HEK293 (cell line): ENCODE measurements around the gene DNAJC3.

ENCODE experiments used
- CTCF ChIA-PET: fragments of 350-600 bp; formaldehyde crosslinking; extraction: SDS; loops from one replicate; lab custom pipeline; 2021; ENCODE audit warnings: antibody characterized with exemption; lab: Yijun Ruan, JAX
- POLR2A ChIA-PET: fragments of 300-600 bp; formaldehyde crosslinking; extraction: SDS; loops from one replicate; lab custom pipeline; 2020; ENCODE audit warnings: antibody characterized with exemption, inconsistent platforms; lab: Yijun Ruan, JAX
- H3K27ac ChIP-seq: fragments of 200-500 bp; sonication (Bioruptor generic); 2 replicates; pipeline ENCODE4 v1.5.1; 2014; ENCODE audit warnings: low read depth, low read length, control low read depth, inconsistent platforms; ENCODE audit errors: extremely low read depth
- H3K36me3 ChIP-seq, 2 experiments: fragments of 200-500 bp in 1 of 2; sonication (Bioruptor generic) in 1 of 2; 1 replicate in 1 of 2; 2 replicates in 1 of 2; pipeline ENCODE4 v1.5.1; 2014 to 2017; ENCODE audit warnings: inconsistent platforms in 2 of 2, low read length in 2 of 2; ENCODE audit not compliant: control insufficient read depth in 2 of 2, insufficient read depth in 1 of 2
- H3K4me1 ChIP-seq: fragments of 200-500 bp; sonication (Bioruptor generic); 2 replicates; pipeline ENCODE4 v1.5.1; 2014; ENCODE audit warnings: mild to moderate bottlenecking, low read length, inconsistent platforms; ENCODE audit not compliant: control insufficient read depth, insufficient read depth
- H3K4me3 ChIP-seq: 2 replicates; pipeline ENCODE4 v1.5.1; 2011; ENCODE audit warnings: low read depth, mild to moderate bottlenecking, control low read depth, low read length, moderate library complexity
- H3K9me3 ChIP-seq: fragments of 200-500 bp; sonication (Bioruptor generic); 2 replicates; pipeline ENCODE4 v1.5.1; 2014; ENCODE audit warnings: low read depth, low read length, inconsistent platforms; ENCODE audit not compliant: control insufficient read depth, insufficient read depth
- GLI2 ChIP-seq: fragments of 450-650 bp; formaldehyde crosslinking; IDR thresholded peaks from 2 replicates; pipeline ENCODE4; 2017; ENCODE audit warnings: missing biosample characterization, missing genetic modification characterization, low read depth, borderline replicate concordance
- GLIS1 ChIP-seq: fragments of 450-650 bp; formaldehyde crosslinking; IDR thresholded peaks from 2 replicates; pipeline ENCODE4 v1.5.1; 2016; ENCODE audit warnings: missing biosample characterization, missing genetic modification characterization
- KLF16 ChIP-seq: fragments of 450-650 bp; formaldehyde crosslinking; IDR thresholded peaks from 2 replicates; pipeline ENCODE4 v1.5.1; 2017; ENCODE audit warnings: missing biosample characterization, missing genetic modification characterization
- KLF9 ChIP-seq: fragments of 450-650 bp; formaldehyde crosslinking; IDR thresholded peaks from 2 replicates; pipeline ENCODE4 v1.5.1; 2016; ENCODE audit warnings: missing biosample characterization, missing genetic modification characterization, low read depth
- SCRT2 ChIP-seq: fragments of 450-650 bp; formaldehyde crosslinking; IDR thresholded peaks from 2 replicates; pipeline ENCODE4 v1.5.1; 2016; ENCODE audit warnings: missing biosample characterization, missing genetic modification characterization
- WT1 ChIP-seq: fragments of 450-650 bp; formaldehyde crosslinking; IDR thresholded peaks from 2 replicates; pipeline ENCODE4 v1.5.1; 2016; ENCODE audit warnings: missing biosample characterization, missing genetic modification characterization
- YY1 ChIP-seq: fragments of 450-650 bp; formaldehyde crosslinking; IDR thresholded peaks from 2 replicates; pipeline ENCODE4 v1.5.1; 2018; ENCODE audit warnings: missing biosample characterization, missing genetic modification characterization
- ZBTB17 ChIP-seq: fragments of 450-650 bp; formaldehyde crosslinking; IDR thresholded peaks from 2 replicates; pipeline ENCODE4 v1.5.1; 2016; ENCODE audit warnings: missing biosample characterization, missing genetic modification characterization
- ZFP37 ChIP-seq: fragments of 450-650 bp; formaldehyde crosslinking; IDR thresholded peaks from 2 replicates; pipeline ENCODE4 v1.5.1; 2016; ENCODE audit warnings: missing biosample characterization, missing genetic modification characterization
- ZFP69B ChIP-seq: fragments of 450-650 bp; formaldehyde crosslinking; IDR thresholded peaks from 2 replicates; pipeline ENCODE4 v1.5.1; 2016; ENCODE audit warnings: missing biosample characterization, missing genetic modification characterization
- ZNF211 ChIP-seq: fragments of 450-650 bp; formaldehyde crosslinking; IDR thresholded peaks from 2 replicates; pipeline ENCODE4 v1.5.1; 2016; ENCODE audit warnings: low read depth, missing biosample characterization, missing genetic modification characterization
- ZNF366 ChIP-seq: fragments of 450-650 bp; formaldehyde crosslinking; conservative IDR thresholded peaks from 2 replicates; pipeline ENCODE4 v1.5.1; 2016; ENCODE audit warnings: missing biosample characterization, missing genetic modification characterization
- ZNF394 ChIP-seq: fragments of 450-650 bp; formaldehyde crosslinking; IDR thresholded peaks from 2 replicates; pipeline ENCODE4 v1.5.1; 2016; ENCODE audit warnings: missing biosample characterization, missing genetic modification characterization, mild to moderate bottlenecking, moderate library complexity, borderline replicate concordance
- ZNF510 ChIP-seq: fragments of 450-650 bp; formaldehyde crosslinking; IDR thresholded peaks from 2 replicates; pipeline ENCODE4 v1.5.1; 2018; ENCODE audit warnings: mild to moderate bottlenecking, missing genetic modification characterization, missing biosample characterization; ENCODE audit not compliant: insufficient replicate concordance
- ZNF707 ChIP-seq: fragments of 450-650 bp; formaldehyde crosslinking; IDR thresholded peaks from 2 replicates; pipeline ENCODE4 v1.5.1; 2016; ENCODE audit warnings: missing biosample characterization, missing genetic modification characterization
- ZSCAN23 ChIP-seq: fragments of 450-650 bp; formaldehyde crosslinking; IDR thresholded peaks from 2 replicates; pipeline ENCODE4 v1.5.1; 2016; ENCODE audit warnings: missing biosample characterization, missing genetic modification characterization
- TF ChIP-seq, protein P1 (sequence below): fragments of 450-650 bp; formaldehyde crosslinking; IDR thresholded peaks from 2 replicates; pipeline ENCODE4 v1.5.1; 2016; ENCODE audit warnings: missing biosample characterization, missing genetic modification characterization

The DNAJC3 gene

DNA sequence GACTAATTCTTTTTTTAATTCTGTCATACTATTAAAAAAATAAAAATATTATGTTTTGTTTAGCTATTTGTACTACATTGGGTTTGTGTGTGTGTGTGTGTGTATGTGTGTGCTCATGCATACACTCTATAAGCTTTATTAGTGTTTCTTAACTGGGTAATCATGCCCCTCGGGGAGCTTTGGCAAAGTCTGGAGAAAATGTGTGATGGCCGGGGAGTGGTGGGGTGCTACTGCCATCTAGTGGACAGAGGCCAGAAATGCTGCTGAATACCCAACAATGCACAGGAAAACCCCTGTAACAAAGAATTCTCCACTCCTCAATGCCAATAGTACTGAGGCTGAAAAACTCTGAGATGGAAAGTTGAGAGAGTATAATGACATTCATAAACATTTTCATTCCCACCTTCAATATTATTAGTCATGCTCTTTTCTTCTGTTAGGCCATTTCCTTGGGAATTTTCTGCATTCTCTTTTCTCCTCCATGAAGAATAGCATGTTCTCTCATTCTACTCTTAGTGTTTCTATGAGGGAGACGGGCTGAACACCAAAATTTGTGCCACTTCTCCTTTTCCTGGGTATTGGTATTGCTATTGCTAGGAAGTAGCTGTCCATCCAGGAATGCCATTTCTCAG lies 157.3 kb downstream of the DNAJC3 start (continued):
- TF ChIP-seq ZNF211 (tag by site-specific recombination) (no peak), ZFP69B (tag by site-specific recombination) (0 out of 2 replicates have a peak, but pooled peaks have one; percentile 31), ZFP37 (tag by site-specific recombination) (no peak), WT1 (tag by site-specific recombination) (no peak), ZNF707 (tag by site-specific recombination) (no peak), ZBTB17 (tag by site-specific recombination) (peak; percentile 31; the same call in 1 of the 2 replicates)

GRCh38 chr13:95841894-95842293 lies 165.0 kb downstream of the DNAJC3 start:
- ChIA-PET CTCF (no interaction called here), POLR2A (no interaction called here)
- H3K9me3 ChIP-seq, result no peaks in the 10 kb centered on the region
- H3K27ac ChIP-seq, result no peak overlapping the region
- H3K4me3 ChIP-seq, result no peak overlapping the region
- no peaks in the 10 kb centered on the region for H3K36me3 ChIP-seq
- TF ChIP-seq WT1 (tag by site-specific recombination) (no peak), ZNF510 (tag by site-specific recombination) (no peak), ZBTB17 (tag by site-specific recombination) (no peak), KLF9 (tag by site-specific recombination) (no peak), ZSCAN23 (tag by site-specific recombination) (no peak), YY1 (tag by site-specific recombination) (no peak), KLF16 (tag by site-specific recombination) (no peak), GLI2 (tag by site-specific recombination) (no peak), GLIS1 (no peak), ZNF394 (tag by site-specific recombination) (no peak)
- TF ChIP-seq, protein P1, sequence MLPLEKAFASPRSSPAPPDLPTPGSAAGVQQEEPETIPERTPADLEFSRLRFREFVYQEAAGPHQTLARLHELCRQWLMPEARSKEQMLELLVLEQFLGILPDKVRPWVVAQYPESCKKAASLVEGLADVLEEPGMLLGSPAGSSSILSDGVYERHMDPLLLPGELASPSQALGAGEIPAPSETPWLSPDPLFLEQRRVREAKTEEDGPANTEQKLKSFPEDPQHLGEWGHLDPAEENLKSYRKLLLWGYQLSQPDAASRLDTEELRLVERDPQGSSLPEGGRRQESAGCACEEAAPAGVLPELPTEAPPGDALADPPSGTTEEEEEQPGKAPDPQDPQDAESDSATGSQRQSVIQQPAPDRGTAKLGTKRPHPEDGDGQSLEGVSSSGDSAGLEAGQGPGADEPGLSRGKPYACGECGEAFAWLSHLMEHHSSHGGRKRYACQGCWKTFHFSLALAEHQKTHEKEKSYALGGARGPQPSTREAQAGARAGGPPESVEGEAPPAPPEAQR, result no peak
- H3K4me1 ChIP-seq, result no peaks in the 10 kb centered on the region

GRCh38 chr13:95842898-95843297 lies 166.0 kb downstream of the DNAJC3 start:
- ChIA-PET POLR2A (no interaction called here), CTCF (interaction anchor here (0.7 to 1.0 kb wide), 2 partner anchors 9 to 17 kb away, joined by 3 to 4 read pairs; no protein-coding TSS in a partner anchor)
- no peak overlapping the region for H3K27ac ChIP-seq
- no peaks in the 10 kb centered on the region for H3K4me1 ChIP-seq
- no peaks in the 10 kb centered on the region for H3K9me3 ChIP-seq
- no peaks in the 10 kb centered on the region for H3K36me3 ChIP-seq
- TF ChIP-seq ZNF366 (tag by site-specific recombination) (no peak), SCRT2 (tag by site-specific recombination) (0 out of 2 replicates have a peak, but pooled peaks have one; percentile 14)
- no peak overlapping the region for H3K4me3 ChIP-seq
